CD4-positive, alpha-beta memory T cell (primary cell): ENCODE results near the gene ARPC5. TPM values are rescaled to one million over a fixed set of nuclear protein-coding genes. Genes with fewer than 3 reads are reported as not detected.

ENCODE experiments used
- CTCF ChIA-PET: fragments of 350-600 bp; sonication (Branson Sonifier 250); formaldehyde crosslinking; loops from one replicate; lab custom pipeline; 2021; ENCODE audit warnings: inconsistent platforms; ENCODE audit not compliant: partially characterized antibody; lab: Charles Lee
- POLR2A ChIA-PET: fragments of 350-600 bp; sonication (Branson Sonifier 250); formaldehyde crosslinking; loops from one replicate; lab custom pipeline; 2021; ENCODE audit not compliant: partially characterized antibody; lab: Charles Lee
- DNase-seq, 5 donors: peaks; one replicate each; pipeline versions ENCODE4 v3.0.0 to v3.0.0-alpha.2; 2020 to 2022; ENCODE audit warnings: mixed read lengths in 1 of 5
- H3K27ac ChIP-seq: one replicate; pipeline ENCODE4 v1.7.0; 2013; ENCODE audit warnings: low read depth, low read length
- H3K27me3 ChIP-seq: 2 replicates; pipeline ENCODE4 v1.7.0; 2013; ENCODE audit warnings: mild to moderate bottlenecking, low read length, moderate library complexity; ENCODE audit not compliant: insufficient read depth
- H3K36me3 ChIP-seq: 2 replicates; pipeline ENCODE4 v1.7.0; 2013; ENCODE audit warnings: mild to moderate bottlenecking, low read length, moderate library complexity; ENCODE audit not compliant: insufficient read depth
- H3K4me1 ChIP-seq: 2 replicates; pipeline ENCODE4 v1.7.0; 2013; ENCODE audit warnings: mild to moderate bottlenecking, low read length, moderate library complexity; ENCODE audit not compliant: insufficient read depth
- H3K4me3 ChIP-seq, 2 donors: one replicate each; pipeline ENCODE4 v1.7.0; 2013; ENCODE audit warnings: low read length in 2 of 2, mild to moderate bottlenecking in 1 of 2
- H3K9me3 ChIP-seq, 2 donors: one replicate each; pipeline ENCODE4 v1.7.0; 2013; ENCODE audit warnings: low read length in 2 of 2, control low read depth in 1 of 2; ENCODE audit not compliant: control insufficient read depth in 1 of 2
- H3K27ac Mint-ChIP-seq, 7 donors: one replicate each; pipeline ENCODE4 v1.8.0; 2020 to 2021; ENCODE audit warnings: mixed read lengths in 7 of 7, mild to moderate bottlenecking in 6 of 7, inconsistent platforms in 3 of 7, moderate library complexity in 3 of 7
- H3K27me3 Mint-ChIP-seq, 2 donors: one replicate each; pipeline ENCODE4 v1.8.0; 2020 to 2021; ENCODE audit warnings: mixed read lengths in 2 of 2
- H3K36me3 Mint-ChIP-seq, 2 donors: one replicate each; pipeline ENCODE4 v1.8.0; 2020 to 2021; ENCODE audit warnings: mixed read lengths in 2 of 2, inconsistent platforms in 1 of 2, mild to moderate bottlenecking in 1 of 2
- H3K4me1 Mint-ChIP-seq, 4 donors: one replicate each; pipeline ENCODE4 v1.8.0; 2020 to 2021; ENCODE audit warnings: mixed read lengths in 4 of 4, mild to moderate bottlenecking in 1 of 4
- H3K4me3 Mint-ChIP-seq, 8 donors: one replicate each; pipeline ENCODE4 v1.8.0; 2020 to 2021; ENCODE audit warnings: mixed read lengths in 8 of 8, mild to moderate bottlenecking in 7 of 8, moderate library complexity in 6 of 8, inconsistent platforms in 3 of 8
- H3K9me3 Mint-ChIP-seq, 8 donors: one replicate each; pipeline ENCODE4 v1.8.0; 2020 to 2021; ENCODE audit warnings: mixed read lengths in 8 of 8, mild to moderate bottlenecking in 5 of 8, inconsistent platforms in 3 of 8, moderate library complexity in 1 of 8
- intact Hi-C: fragments of 100-400 bp; cut with micrococcal nuclease; formaldehyde crosslinking; loops from one replicate; pipeline ENCODE4 v1.15.1; 2023
- polyA plus RNA-seq, 2 donors: library from polyadenylated mRNA; unstranded; fragments of 300-500 nt; fragmentation: Illumina TruSeq; gene quantifications; one replicate each; pipeline ENCODE4 v1.2.3, GENCODE V29; 2021
- total RNA-seq, 2 experiments: library from RNA; stranded (reverse); gene quantifications; one replicate each; pipeline ENCODE4 v1.2.3, GENCODE V29; 2021

Gene ARPC5
- total and polyA plus RNA-seq, 4 experiments from 2014 or later, result 106 to 696 (median 249) TPM

- H3K36me3 ChIP-seq, result no peaks in the 10 kb centered on the region
- POLR2A ChIA-PET, result interaction anchor here (0.5 to 2.0 kb wide), 3 partner anchors 11 to 119 kb away, joined by 3 to 8 read pairs (median 6); partner anchors contain the start of gene SMG7
- peak in 2 of 5 donors; percentile 7 to 37 for DNase-seq
- CTCF ChIA-PET, result interaction anchor here (1.9 kb wide), 1 partner anchor 8 kb away, joined by 5 read pairs; no protein-coding TSS in a partner anchor
- H3K4me3 ChIP-seq, result no peak within 1 kb of the TSS
- H3K27me3 ChIP-seq, result no peaks in the 10 kb centered on the region
- Mint-ChIP-seq H3K27me3 (peaks cover 4 to 7% of the 10 kb centered on the region in 2 donors), H3K36me3 (no peaks in the 10 kb centered on the region), H3K9me3 (peaks cover 0 to 3% (median 0%) of the 10 kb centered on the region in 8 donors), H3K27ac (peak within 1 kb of the TSS; percentile 12 to 93 (median 72)), H3K4me3 (peak within 1 kb of the TSS in 6 of 8 donors; percentile 11 to 66 (median 54)), H3K4me1 (peaks cover 20 to 31% (median 24%) of the 10 kb centered on the region in 4 donors)
- no peaks in the 10 kb centered on the region for H3K9me3 ChIP-seq
- peak within 1 kb of the TSS; percentile 50 for H3K27ac ChIP-seq
- H3K4me1 ChIP-seq, result peaks cover 28% of the 10 kb centered on the region
- intact Hi-C loops, result loop anchor here (5.0 kb wide), 1 partner anchor 37 kb away; no protein-coding TSS in a partner anchor
Measured at GRCh38 chr1:183590244-183591191, 45.1 kb downstream of the ARPC5 start, which contains the start of gene NCF2. TSS of gene NCF2 (minus strand) at chr1:183590459. CDS start at chr1:183590329, 130 bp downstream.

- H3K4me1 Mint-ChIP-seq, result peaks cover 21 to 31% (median 25%) of the 10 kb centered on the region in 4 donors
- no peak overlapping the region for H3K4me3 ChIP-seq
- H3K36me3 Mint-ChIP-seq, result no peaks in the 10 kb centered on the region
- H3K27me3 ChIP-seq, result no peaks in the 10 kb centered on the region
- ChIA-PET POLR2A (interaction anchor here (2.0 kb wide), 2 partner anchors 10 to 118 kb away, joined by 6 to 8 read pairs; partner anchors contain the start of gene SMG7), CTCF (interaction anchor here (1.9 kb wide), 1 partner anchor 9 kb away, joined by 5 read pairs; no protein-coding TSS in a partner anchor)
- intact Hi-C loops, result loop anchor here (5.0 kb wide), 1 partner anchor 37 kb away; no protein-coding TSS in a partner anchor
- DNase-seq, result no peak
- peak overlapping the region; percentile 50 for H3K27ac ChIP-seq
- H3K9me3 Mint-ChIP-seq, result peaks cover 0 to 3% (median 0%) of the 10 kb centered on the region in 8 donors
- no peaks in the 10 kb centered on the region for H3K9me3 ChIP-seq
- H3K27ac Mint-ChIP-seq, result peak overlapping the region in 5 of 7 donors; percentile 34 to 93 (median 72)
- H3K4me1 ChIP-seq, result peaks cover 28% of the 10 kb centered on the region
- H3K27me3 Mint-ChIP-seq, result peaks cover 4 to 7% of the 10 kb centered on the region in 2 donors
- peak overlapping the region in 4 of 8 donors; percentile 12 to 66 (median 54) for H3K4me3 Mint-ChIP-seq
- H3K36me3 ChIP-seq, result no peaks in the 10 kb centered on the region
Measured at GRCh38 chr1:183589874-183590243, 45.7 kb downstream of the ARPC5 start.

- ChIA-PET CTCF (interaction anchor here (1.1 to 1.9 kb wide), 2 partner anchors 9 to 35 kb away, joined by 3 to 5 read pairs; no protein-coding TSS in a partner anchor), POLR2A (interaction anchor here (2.0 kb wide), 2 partner anchors 9 to 118 kb away, joined by 6 to 8 read pairs; partner anchors contain the start of gene SMG7)
- Histone ChIP-seq H3K36me3 (no peaks in the 10 kb centered on the region), H3K4me1 (peaks cover 28% of the 10 kb centered on the region), H3K4me3 (peak overlapping the region in 1 of 2 donors; percentile 16), H3K9me3 (no peaks in the 10 kb centered on the region), H3K27me3 (no peaks in the 10 kb centered on the region), H3K27ac (peak overlapping the region; percentile 50)
- peak overlapping the region in 5 of 8 donors; percentile 2 to 66 (median 51) for H3K4me3 Mint-ChIP-seq
- peaks cover 21 to 31% (median 26%) of the 10 kb centered on the region in 4 donors for H3K4me1 Mint-ChIP-seq
- H3K27ac Mint-ChIP-seq, result peak overlapping the region in 6 of 7 donors; percentile 1 to 82 (median 44)
- peaks cover 0 to 3% (median 0%) of the 10 kb centered on the region in 8 donors for H3K9me3 Mint-ChIP-seq
- DNase-seq, result no peak
- H3K36me3 Mint-ChIP-seq, result no peaks in the 10 kb centered on the region
- intact Hi-C loops, result no loop called here
- peaks cover 4 to 7% of the 10 kb centered on the region in 2 donors for H3K27me3 Mint-ChIP-seq
Measured at GRCh38 chr1:183589384-183589783, 46.2 kb downstream of the ARPC5 start.

- POLR2A ChIA-PET, result interaction anchor here (0.8 to 2.0 kb wide), 3 partner anchors 9 to 117 kb away, joined by 3 to 8 read pairs (median 6); partner anchors contain the start of gene SMG7
- Histone ChIP-seq H3K27ac (peak overlapping the region; percentile 38), H3K4me3 (peak overlapping the region in 1 of 2 donors; percentile 16)
Measured at GRCh38 chr1:183588827-183589226, 46.8 kb downstream of the ARPC5 start.

GRCh38 chr1:183586926-183587325 is 48.7 kb downstream of the ARPC5 start:
- peaks cover 0 to 4% (median 0%) of the 10 kb centered on the region in 8 donors for H3K9me3 Mint-ChIP-seq
- H3K4me3 Mint-ChIP-seq, result no peak overlapping the region
- Histone ChIP-seq H3K4me1 (peaks cover 28% of the 10 kb centered on the region), H3K27ac (no peak overlapping the region), H3K4me3 (no peak overlapping the region), H3K36me3 (no peaks in the 10 kb centered on the region), H3K9me3 (no peaks in the 10 kb centered on the region), H3K27me3 (no peaks in the 10 kb centered on the region)
- no peak for DNase-seq
- H3K4me1 Mint-ChIP-seq, result peaks cover 21 to 31% (median 26%) of the 10 kb centered on the region in 4 donors
- H3K27me3 Mint-ChIP-seq, result no peaks in the 10 kb centered on the region
- H3K27ac Mint-ChIP-seq, result no peak overlapping the region
- ChIA-PET CTCF (interaction anchor here (1.0 kb wide), 1 partner anchor 18 kb away, joined by 3 read pairs; no protein-coding TSS in a partner anchor), POLR2A (no interaction called here)
- intact Hi-C loops, result no loop called here
- H3K36me3 Mint-ChIP-seq, result no peaks in the 10 kb centered on the region

More at GRCh38 chr1:183588827-183589226, 46.8 kb downstream of the ARPC5 start:
- Mint-ChIP-seq H3K4me3 (peak overlapping the region in 6 of 8 donors; percentile 2 to 66 (median 43)), H3K36me3 (no peaks in the 10 kb centered on the region), H3K9me3 (peaks cover 0 to 3% (median 0%) of the 10 kb centered on the region in 8 donors), H3K4me1 (peaks cover 21 to 31% (median 26%) of the 10 kb centered on the region in 4 donors), H3K27ac (peak overlapping the region; percentile 9 to 82 (median 69)), H3K27me3 (peaks cover 4 to 7% of the 10 kb centered on the region in 2 donors)
- no peaks in the 10 kb centered on the region for H3K36me3 ChIP-seq
- intact Hi-C loops, result no loop called here
- no peaks in the 10 kb centered on the region for H3K27me3 ChIP-seq
- CTCF ChIA-PET, result interaction anchor here (1.1 to 1.9 kb wide), 2 partner anchors 10 to 35 kb away, joined by 3 to 5 read pairs; no protein-coding TSS in a partner anchor
- H3K9me3 ChIP-seq, result no peaks in the 10 kb centered on the region
- no peak for DNase-seq
- H3K4me1 ChIP-seq, result peaks cover 28% of the 10 kb centered on the region

- H3K4me1 ChIP-seq, result peaks cover 28% of the 10 kb centered on the region
Measured at GRCh38 chr1:183586455-183586854, 49.1 kb downstream of the ARPC5 start.

More at GRCh38 chr1:183586455-183586854, 49.1 kb downstream of the ARPC5 start:
- H3K27ac Mint-ChIP-seq, result no peak overlapping the region
- CTCF ChIA-PET, result no interaction called here
- Histone ChIP-seq H3K27ac (no peak overlapping the region), H3K27me3 (no peaks in the 10 kb centered on the region), H3K36me3 (no peaks in the 10 kb centered on the region), H3K9me3 (no peaks in the 10 kb centered on the region), H3K4me3 (no peak overlapping the region)
- H3K4me1 Mint-ChIP-seq, result peaks cover 21 to 31% (median 26%) of the 10 kb centered on the region in 4 donors
- H3K36me3 Mint-ChIP-seq, result no peaks in the 10 kb centered on the region
- POLR2A ChIA-PET, result no interaction called here
- no peaks in the 10 kb centered on the region for H3K27me3 Mint-ChIP-seq
- intact Hi-C loops, result no loop called here
- peaks cover 0 to 7% (median 0%) of the 10 kb centered on the region in 8 donors for H3K9me3 Mint-ChIP-seq
- DNase-seq, result no peak
- H3K4me3 Mint-ChIP-seq, result no peak overlapping the region
